ENCODE results near the gene KNSTRN. TPM values are rescaled to one million over a fixed set of nuclear protein-coding genes. Genes with fewer than 3 reads are reported as not detected.

Gene KNSTRN
- total RNA-seq, 1 donor from 2014 or later = 15.7 TPM

- Histone ChIP-seq H3K4me1 (ENCODE audit: control insufficient read depth in 3 of 3, insufficient read depth in 3 of 3, low read length in 3 of 3) (peaks cover 0 to 4% (median 0%) of the 10 kb centered on the region in 3 donors), H3K9me3 (ENCODE audit: control insufficient read depth in 3 of 3, low read length in 3 of 3) (no peaks in the 10 kb centered on the region), H3K4me3 (ENCODE audit: low read length in 3 of 3) (no peak overlapping the region), H3K36me3 (ENCODE audit: control insufficient read depth in 3 of 3, insufficient read depth in 3 of 3, low read length in 3 of 3) (no peaks in the 10 kb centered on the region), H3K27ac (ENCODE audit: low read depth, low read length) (no peak overlapping the region), H3K27me3 (ENCODE audit: control insufficient read depth in 3 of 3, insufficient read depth in 3 of 3, low read length in 3 of 3) (peaks cover 0 to 5% (median 0%) of the 10 kb centered on the region in 3 donors), H3K9ac (ENCODE audit: low read depth in 1 of 3, low read length in 3 of 3) (peak overlapping the region in 1 of 3 donors; percentile 1)
These were observed 44.7 kb downstream of the KNSTRN start for GRCh38 chr15:40427188-40427587.

- Histone ChIP-seq H3K9ac (ENCODE audit: low read depth in 1 of 3, low read length in 3 of 3) (no peak overlapping the region), H3K27ac (ENCODE audit: low read depth, low read length) (no peak overlapping the region), H3K36me3 (ENCODE audit: control insufficient read depth in 3 of 3, insufficient read depth in 3 of 3, low read length in 3 of 3) (no peaks in the 10 kb centered on the region), H3K9me3 (ENCODE audit: control insufficient read depth in 3 of 3, low read length in 3 of 3) (no peaks in the 10 kb centered on the region), H3K27me3 (ENCODE audit: control insufficient read depth in 3 of 3, insufficient read depth in 3 of 3, low read length in 3 of 3) (peaks cover 0 to 5% (median 0%) of the 10 kb centered on the region in 3 donors), H3K4me1 (ENCODE audit: control insufficient read depth in 3 of 3, insufficient read depth in 3 of 3, low read length in 3 of 3) (peaks cover 0 to 4% (median 0%) of the 10 kb centered on the region in 3 donors), H3K4me3 (ENCODE audit: low read length in 3 of 3) (no peak overlapping the region)
These were observed 45.7 kb downstream of the KNSTRN start for GRCh38 chr15:40428185-40428584.

- peaks cover 0 to 4% (median 0%) of the 10 kb centered on the region in 3 donors for H3K4me1 ChIP-seq (ENCODE audit: control insufficient read depth in 3 of 3, insufficient read depth in 3 of 3, low read length in 3 of 3)
These were observed 46.7 kb downstream of the KNSTRN start for GRCh38 chr15:40429068-40429710.

GRCh38 chr15:40430271-40430805 lies 47.8 kb downstream of the KNSTRN start:
- H3K4me3 ChIP-seq (ENCODE audit: low read length in 3 of 3) = no peak overlapping the region
- H3K36me3 ChIP-seq (ENCODE audit: control insufficient read depth in 3 of 3, insufficient read depth in 3 of 3, low read length in 3 of 3) = no peaks in the 10 kb centered on the region
- no peak overlapping the region for H3K9ac ChIP-seq (ENCODE audit: low read depth in 1 of 3, low read length in 3 of 3)
- H3K27ac ChIP-seq (ENCODE audit: low read depth, low read length) = no peak overlapping the region
- peaks cover 0 to under 1% (median 0%) of the 10 kb centered on the region in 3 donors for H3K4me1 ChIP-seq (ENCODE audit: control insufficient read depth in 3 of 3, insufficient read depth in 3 of 3, low read length in 3 of 3)
- peaks cover 2 to 9% (median 3%) of the 10 kb centered on the region in 3 donors for H3K27me3 ChIP-seq (ENCODE audit: control insufficient read depth in 3 of 3, insufficient read depth in 3 of 3, low read length in 3 of 3)
- no peaks in the 10 kb centered on the region for H3K9me3 ChIP-seq (ENCODE audit: control insufficient read depth in 3 of 3, low read length in 3 of 3)

More at GRCh38 chr15:40429068-40429710, 46.7 kb downstream of the KNSTRN start:
- Histone ChIP-seq H3K27ac (ENCODE audit: low read depth, low read length) (no peak overlapping the region), H3K4me3 (ENCODE audit: low read length in 3 of 3) (no peak overlapping the region), H3K36me3 (ENCODE audit: control insufficient read depth in 3 of 3, insufficient read depth in 3 of 3, low read length in 3 of 3) (no peaks in the 10 kb centered on the region), H3K9ac (ENCODE audit: low read depth in 1 of 3, low read length in 3 of 3) (no peak overlapping the region), H3K27me3 (ENCODE audit: control insufficient read depth in 3 of 3, insufficient read depth in 3 of 3, low read length in 3 of 3) (peaks cover 0 to 5% (median 0%) of the 10 kb centered on the region in 3 donors), H3K9me3 (ENCODE audit: control insufficient read depth in 3 of 3, low read length in 3 of 3) (no peaks in the 10 kb centered on the region)

- H3K9ac ChIP-seq (ENCODE audit: low read depth in 1 of 3, low read length in 3 of 3) = no peak overlapping the region
- H3K4me1 ChIP-seq (ENCODE audit: control insufficient read depth in 3 of 3, insufficient read depth in 3 of 3, low read length in 3 of 3) = peaks cover 10 to 25% (median 23%) of the 10 kb centered on the region in 3 donors
- H3K4me3 ChIP-seq (ENCODE audit: low read length in 3 of 3) = no peak overlapping the region
- H3K27ac ChIP-seq (ENCODE audit: low read depth, low read length) = no peak overlapping the region
- H3K27me3 ChIP-seq (ENCODE audit: control insufficient read depth in 3 of 3, insufficient read depth in 3 of 3, low read length in 3 of 3) = peaks cover 35 to 38% (median 37%) of the 10 kb centered on the region in 3 donors
- H3K36me3 ChIP-seq (ENCODE audit: control insufficient read depth in 3 of 3, insufficient read depth in 3 of 3, low read length in 3 of 3) = no peaks in the 10 kb centered on the region
- H3K9me3 ChIP-seq (ENCODE audit: control insufficient read depth in 3 of 3, low read length in 3 of 3) = no peaks in the 10 kb centered on the region
These were observed 52.6 kb downstream of the KNSTRN start for GRCh38 chr15:40435023-40435709.

- Histone ChIP-seq H3K9me3 (ENCODE audit: control insufficient read depth in 3 of 3, low read length in 3 of 3) (no peaks in the 10 kb centered on the region), H3K27me3 (ENCODE audit: control insufficient read depth in 3 of 3, insufficient read depth in 3 of 3, low read length in 3 of 3) (peaks cover 35 to 37% (median 35%) of the 10 kb centered on the region in 3 donors), H3K9ac (ENCODE audit: low read depth in 1 of 3, low read length in 3 of 3) (no peak overlapping the region), H3K4me1 (ENCODE audit: control insufficient read depth in 3 of 3, insufficient read depth in 3 of 3, low read length in 3 of 3) (peaks cover 10 to 27% (median 25%) of the 10 kb centered on the region in 3 donors), H3K4me3 (ENCODE audit: low read length in 3 of 3) (no peak overlapping the region), H3K36me3 (ENCODE audit: control insufficient read depth in 3 of 3, insufficient read depth in 3 of 3, low read length in 3 of 3) (no peaks in the 10 kb centered on the region), H3K27ac (ENCODE audit: low read depth, low read length) (no peak overlapping the region)
These were observed 53.2 kb downstream of the KNSTRN start for GRCh38 chr15:40435710-40436089.

GRCh38 chr15:40436116-40436891 lies 53.8 kb downstream of the KNSTRN start:
- no peak overlapping the region for H3K27ac ChIP-seq (ENCODE audit: low read depth, low read length)
- no peaks in the 10 kb centered on the region for H3K9me3 ChIP-seq (ENCODE audit: control insufficient read depth in 3 of 3, low read length in 3 of 3)
- H3K36me3 ChIP-seq (ENCODE audit: control insufficient read depth in 3 of 3, insufficient read depth in 3 of 3, low read length in 3 of 3) = no peaks in the 10 kb centered on the region
- H3K4me3 ChIP-seq (ENCODE audit: low read length in 3 of 3) = peak overlapping the region; percentile 17 to 58 (median 43)
- peaks cover 35 to 37% (median 35%) of the 10 kb centered on the region in 3 donors for H3K27me3 ChIP-seq (ENCODE audit: control insufficient read depth in 3 of 3, insufficient read depth in 3 of 3, low read length in 3 of 3)
- H3K4me1 ChIP-seq (ENCODE audit: control insufficient read depth in 3 of 3, insufficient read depth in 3 of 3, low read length in 3 of 3) = peaks cover 10 to 27% (median 25%) of the 10 kb centered on the region in 3 donors
- peak overlapping the region in 1 of 3 donors; percentile 57 for H3K9ac ChIP-seq (ENCODE audit: low read depth in 1 of 3, low read length in 3 of 3)

GRCh38 chr15:40436892-40437751 lies 54.6 kb downstream of the KNSTRN start:
- no peaks in the 10 kb centered on the region for H3K36me3 ChIP-seq (ENCODE audit: control insufficient read depth in 3 of 3, insufficient read depth in 3 of 3, low read length in 3 of 3)
- H3K9ac ChIP-seq (ENCODE audit: low read depth in 1 of 3, low read length in 3 of 3) = peak overlapping the region in 1 of 3 donors; percentile 57
- no peaks in the 10 kb centered on the region for H3K9me3 ChIP-seq (ENCODE audit: control insufficient read depth in 3 of 3, low read length in 3 of 3)
- peaks cover 10 to 27% (median 25%) of the 10 kb centered on the region in 3 donors for H3K4me1 ChIP-seq (ENCODE audit: control insufficient read depth in 3 of 3, insufficient read depth in 3 of 3, low read length in 3 of 3)
- peak overlapping the region; percentile 17 to 58 (median 43) for H3K4me3 ChIP-seq (ENCODE audit: low read length in 3 of 3)
- H3K27ac ChIP-seq (ENCODE audit: low read depth, low read length) = no peak overlapping the region
- H3K27me3 ChIP-seq (ENCODE audit: control insufficient read depth in 3 of 3, insufficient read depth in 3 of 3, low read length in 3 of 3) = peaks cover 35 to 37% (median 35%) of the 10 kb centered on the region in 3 donors

Measured in skeletal muscle tissue (tissue), 4 donors.